ENCODE results near the gene SLIT3.

- TF ChIP-seq, protein P1, sequence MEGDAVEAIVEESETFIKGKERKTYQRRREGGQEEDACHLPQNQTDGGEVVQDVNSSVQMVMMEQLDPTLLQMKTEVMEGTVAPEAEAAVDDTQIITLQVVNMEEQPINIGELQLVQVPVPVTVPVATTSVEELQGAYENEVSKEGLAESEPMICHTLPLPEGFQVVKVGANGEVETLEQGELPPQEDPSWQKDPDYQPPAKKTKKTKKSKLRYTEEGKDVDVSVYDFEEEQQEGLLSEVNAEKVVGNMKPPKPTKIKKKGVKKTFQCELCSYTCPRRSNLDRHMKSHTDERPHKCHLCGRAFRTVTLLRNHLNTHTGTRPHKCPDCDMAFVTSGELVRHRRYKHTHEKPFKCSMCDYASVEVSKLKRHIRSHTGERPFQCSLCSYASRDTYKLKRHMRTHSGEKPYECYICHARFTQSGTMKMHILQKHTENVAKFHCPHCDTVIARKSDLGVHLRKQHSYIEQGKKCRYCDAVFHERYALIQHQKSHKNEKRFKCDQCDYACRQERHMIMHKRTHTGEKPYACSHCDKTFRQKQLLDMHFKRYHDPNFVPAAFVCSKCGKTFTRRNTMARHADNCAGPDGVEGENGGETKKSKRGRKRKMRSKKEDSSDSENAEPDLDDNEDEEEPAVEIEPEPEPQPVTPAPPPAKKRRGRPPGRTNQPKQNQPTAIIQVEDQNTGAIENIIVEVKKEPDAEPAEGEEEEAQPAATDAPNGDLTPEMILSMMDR (IDR thresholded peaks at IDR 0.05), result no peak
- TF ChIP-seq POLR2AphosphoS5 (IDR thresholded peaks at IDR 0.05) (no peak), POLR2A (IDR thresholded peaks at IDR 0.05; ENCODE audit: low read depth) (no peak)
Observed at GRCh38 chr5:168667301-168667840, 633.6 kb downstream of the SLIT3 start.

Data from esophagus muscularis mucosa (tissue), 3 donors.